ENCODE measurements around the gene DPYSL5. TPM values are rescaled to one million over a fixed set of nuclear protein-coding genes. Genes with fewer than 3 reads are reported as not detected.

Gene DPYSL5
- total RNA-seq, 2 experiments from 2014 or later: not detected

DNA sequence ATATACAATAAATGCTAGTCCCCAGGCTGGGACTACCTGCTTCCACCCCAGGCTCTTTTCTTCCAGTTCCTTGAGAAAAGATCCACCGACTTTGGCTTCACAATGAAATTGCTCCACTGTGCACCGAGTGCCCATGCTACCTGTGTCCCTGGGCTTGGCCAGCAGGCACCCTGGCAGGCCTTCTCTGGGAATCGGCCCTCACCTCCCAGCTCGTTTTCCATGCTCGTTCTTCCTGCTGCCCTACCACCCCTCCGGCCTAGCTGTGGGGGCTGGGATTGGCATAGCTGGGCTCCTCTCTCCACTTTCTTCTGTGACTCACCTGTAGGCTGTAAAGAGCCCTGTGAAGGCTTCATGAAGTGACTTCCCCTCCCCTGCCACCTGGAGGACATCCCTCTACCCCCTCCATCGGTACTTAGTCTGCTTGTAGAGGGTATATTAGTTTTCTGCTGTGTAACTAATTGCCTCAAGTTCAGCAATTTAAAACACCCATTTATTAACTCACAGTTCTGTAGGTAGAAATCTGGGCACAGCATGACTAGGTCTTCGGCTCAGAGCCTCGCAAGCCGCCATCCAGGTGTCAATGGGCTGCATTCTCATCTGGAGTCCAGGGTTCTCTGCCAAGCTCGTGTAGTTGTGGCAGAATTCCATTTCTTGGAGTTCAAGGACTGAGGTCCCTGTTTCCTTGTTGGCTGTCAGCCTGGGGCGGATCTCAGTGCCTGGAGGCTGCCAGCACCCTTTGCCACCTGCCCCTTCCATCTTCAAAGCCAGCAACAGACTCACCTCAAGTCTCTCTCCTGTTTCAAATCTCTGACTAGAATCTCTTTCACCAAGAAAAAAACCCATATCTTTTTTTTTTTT lies 57.6 kb downstream of the DPYSL5 start:
- H3K9me3 Mint-ChIP-seq: no peaks in the 10 kb centered on the region
- Histone ChIP-seq H3K4me1 (ENCODE audit: insufficient read depth, low read length) (no peaks in the 10 kb centered on the region), H3K9me3 (ENCODE audit: control insufficient read depth in 1 of 2, insufficient read depth in 1 of 2, low read length in 2 of 2) (no peaks in the 10 kb centered on the region), H3K4me3 (ENCODE audit: low read length) (no peak overlapping the region), H3K27ac (ENCODE audit: low read depth in 1 of 2, low read length in 2 of 2) (no peak overlapping the region), H3K36me3 (ENCODE audit: insufficient read depth, low read length) (no peaks in the 10 kb centered on the region), H3K27me3 (ENCODE audit: control insufficient read depth in 1 of 2, insufficient read depth in 2 of 2, low read length in 2 of 2) (peaks cover 0 to 5% of the 10 kb centered on the region in 2 experiments)
- H3K36me3 Mint-ChIP-seq (ENCODE audit: low read depth): no peaks in the 10 kb centered on the region
- ATAC-seq (ENCODE audit: poor library complexity): no peak
- intact Hi-C loops (cut with DNase I, micrococcal nuclease): no loop called here
- H3K27me3 Mint-ChIP-seq: peaks cover 14% of the 10 kb centered on the region
- TF ChIP-seq, protein P1, sequence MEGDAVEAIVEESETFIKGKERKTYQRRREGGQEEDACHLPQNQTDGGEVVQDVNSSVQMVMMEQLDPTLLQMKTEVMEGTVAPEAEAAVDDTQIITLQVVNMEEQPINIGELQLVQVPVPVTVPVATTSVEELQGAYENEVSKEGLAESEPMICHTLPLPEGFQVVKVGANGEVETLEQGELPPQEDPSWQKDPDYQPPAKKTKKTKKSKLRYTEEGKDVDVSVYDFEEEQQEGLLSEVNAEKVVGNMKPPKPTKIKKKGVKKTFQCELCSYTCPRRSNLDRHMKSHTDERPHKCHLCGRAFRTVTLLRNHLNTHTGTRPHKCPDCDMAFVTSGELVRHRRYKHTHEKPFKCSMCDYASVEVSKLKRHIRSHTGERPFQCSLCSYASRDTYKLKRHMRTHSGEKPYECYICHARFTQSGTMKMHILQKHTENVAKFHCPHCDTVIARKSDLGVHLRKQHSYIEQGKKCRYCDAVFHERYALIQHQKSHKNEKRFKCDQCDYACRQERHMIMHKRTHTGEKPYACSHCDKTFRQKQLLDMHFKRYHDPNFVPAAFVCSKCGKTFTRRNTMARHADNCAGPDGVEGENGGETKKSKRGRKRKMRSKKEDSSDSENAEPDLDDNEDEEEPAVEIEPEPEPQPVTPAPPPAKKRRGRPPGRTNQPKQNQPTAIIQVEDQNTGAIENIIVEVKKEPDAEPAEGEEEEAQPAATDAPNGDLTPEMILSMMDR (IDR thresholded peaks at IDR 0.05): no peak
- no peak for DNase-seq
- CTCF ChIA-PET: no interaction called here
- no peak overlapping the region for H3K4me3 Mint-ChIP-seq
- POLR2A ChIA-PET: no interaction called here
- no peak overlapping the region for H3K27ac Mint-ChIP-seq
- no peaks in the 10 kb centered on the region for H3K4me1 Mint-ChIP-seq (ENCODE audit: low read depth)

DNA sequence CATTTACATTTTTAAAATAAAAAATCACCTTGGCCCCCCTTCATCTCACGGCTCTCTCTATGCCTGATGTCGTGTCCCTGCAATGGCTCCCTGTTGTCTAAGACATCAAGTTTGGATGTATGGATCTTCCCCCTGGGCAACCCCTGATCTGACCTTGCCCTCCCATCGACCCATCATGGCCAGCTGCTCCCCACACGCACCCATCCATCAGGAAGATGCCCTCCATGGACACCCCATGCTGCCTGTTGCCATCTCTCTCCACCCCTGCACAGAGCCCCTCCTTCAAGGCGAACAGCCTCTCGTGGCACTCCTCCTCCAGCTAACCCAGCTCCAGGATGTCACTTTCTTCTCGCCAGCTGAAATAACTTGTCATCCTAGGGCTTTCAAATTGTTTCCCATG lies 59.5 kb downstream of the DPYSL5 start:
- intact Hi-C loops (cut with DNase I, micrococcal nuclease): no loop called here
- TF ChIP-seq, protein P1 (IDR thresholded peaks at IDR 0.05): no peak
- Histone ChIP-seq H3K4me3 (ENCODE audit: low read length) (no peak overlapping the region), H3K36me3 (ENCODE audit: insufficient read depth, low read length) (no peaks in the 10 kb centered on the region), H3K9me3 (ENCODE audit: control insufficient read depth in 1 of 2, insufficient read depth in 1 of 2, low read length in 2 of 2) (no peaks in the 10 kb centered on the region), H3K27me3 (ENCODE audit: control insufficient read depth in 1 of 2, insufficient read depth in 2 of 2, low read length in 2 of 2) (peaks cover 5 to 11% of the 10 kb centered on the region in 2 experiments), H3K27ac (ENCODE audit: low read depth in 1 of 2, low read length in 2 of 2) (no peak overlapping the region), H3K4me1 (ENCODE audit: insufficient read depth, low read length) (no peaks in the 10 kb centered on the region)
- ChIA-PET CTCF (no interaction called here), POLR2A (no interaction called here)
- Mint-ChIP-seq H3K4me1 (ENCODE audit: low read depth) (no peaks in the 10 kb centered on the region), H3K36me3 (ENCODE audit: low read depth) (no peaks in the 10 kb centered on the region), H3K27ac (no peak overlapping the region), H3K4me3 (no peak overlapping the region), H3K9me3 (no peaks in the 10 kb centered on the region), H3K27me3 (peaks cover 14% of the 10 kb centered on the region)
- ATAC-seq (ENCODE audit: poor library complexity) (no peak), DNase-seq (no peak)

DNA sequence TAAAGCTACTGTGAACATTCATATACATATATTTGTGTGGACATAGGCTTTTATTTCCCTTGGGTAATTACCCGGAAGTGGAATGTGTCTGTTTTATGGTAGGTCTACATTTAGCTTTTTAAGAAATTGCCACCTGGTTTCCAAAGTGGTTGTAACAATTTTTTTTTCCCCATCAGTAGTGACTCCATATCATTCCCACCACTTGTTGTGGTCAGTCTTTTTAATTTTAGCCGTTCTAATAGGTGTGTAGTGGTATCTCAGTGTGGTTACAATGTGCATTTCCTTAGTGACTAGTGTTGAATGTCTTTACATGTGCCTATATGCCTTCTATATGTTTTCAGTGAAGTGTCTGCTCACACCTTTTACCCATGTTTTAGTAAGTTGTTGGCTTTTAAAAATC lies 62.2 kb downstream of the DPYSL5 start:
- peaks cover 25% of the 10 kb centered on the region for H3K27me3 Mint-ChIP-seq
- ChIA-PET POLR2A (no interaction called here), CTCF (interaction anchor here (1.6 kb wide), 1 partner anchor 64 kb away, joined by 3 read pairs; no protein-coding TSS in a partner anchor)
- H3K4me1 ChIP-seq (ENCODE audit: insufficient read depth, low read length): no peaks in the 10 kb centered on the region
- H3K27ac ChIP-seq (ENCODE audit: low read depth in 1 of 2, low read length in 2 of 2): no peak overlapping the region
- no peak overlapping the region for H3K4me3 ChIP-seq (ENCODE audit: low read length)
- peaks cover 8 to 15% of the 10 kb centered on the region in 2 experiments for H3K27me3 ChIP-seq (ENCODE audit: control insufficient read depth in 1 of 2, insufficient read depth in 2 of 2, low read length in 2 of 2)
- H3K9me3 Mint-ChIP-seq: no peaks in the 10 kb centered on the region
- TF ChIP-seq, protein P1 (IDR thresholded peaks at IDR 0.05): no peak
- DNase-seq (no peak), ATAC-seq (ENCODE audit: poor library complexity) (no peak)
- H3K9me3 ChIP-seq (ENCODE audit: control insufficient read depth in 1 of 2, insufficient read depth in 1 of 2, low read length in 2 of 2): no peaks in the 10 kb centered on the region
- H3K36me3 ChIP-seq (ENCODE audit: insufficient read depth, low read length): no peaks in the 10 kb centered on the region
- H3K27ac Mint-ChIP-seq: no peak overlapping the region
- H3K4me1 Mint-ChIP-seq (ENCODE audit: low read depth): no peaks in the 10 kb centered on the region
- H3K4me3 Mint-ChIP-seq: no peak overlapping the region
- intact Hi-C loops (cut with DNase I, micrococcal nuclease): no loop called here
- no peaks in the 10 kb centered on the region for H3K36me3 Mint-ChIP-seq (ENCODE audit: low read depth)
